Keratinocyte (primary cell): ENCODE measurements around the gene ESR2.

Experiments used
- EZH2 ChIP-seq: IDR thresholded peaks from one replicate; pipeline ENCODE4 v1.6.1; 2012; ENCODE audit warnings: inconsistent platforms, mild to moderate bottlenecking, low read length, moderate library complexity
- TF ChIP-seq, protein P1 (sequence below), 3 experiments: IDR thresholded peaks in 1 of 3; conservative IDR thresholded peaks in 1 of 3; optimal IDR thresholded peaks in 1 of 3; 2 replicates in 2 of 3; 3 replicates in 1 of 3; pipeline versions ENCODE3 to v1.5.1; 2011; ENCODE audit warnings: low read length in 3 of 3, mild to moderate bottlenecking in 3 of 3, moderate library complexity in 2 of 3, control low read depth in 1 of 3, inconsistent platforms in 1 of 3; ENCODE audit not compliant: insufficient read depth in 2 of 3; ENCODE audit errors: extremely low read depth in 1 of 3

DNA sequence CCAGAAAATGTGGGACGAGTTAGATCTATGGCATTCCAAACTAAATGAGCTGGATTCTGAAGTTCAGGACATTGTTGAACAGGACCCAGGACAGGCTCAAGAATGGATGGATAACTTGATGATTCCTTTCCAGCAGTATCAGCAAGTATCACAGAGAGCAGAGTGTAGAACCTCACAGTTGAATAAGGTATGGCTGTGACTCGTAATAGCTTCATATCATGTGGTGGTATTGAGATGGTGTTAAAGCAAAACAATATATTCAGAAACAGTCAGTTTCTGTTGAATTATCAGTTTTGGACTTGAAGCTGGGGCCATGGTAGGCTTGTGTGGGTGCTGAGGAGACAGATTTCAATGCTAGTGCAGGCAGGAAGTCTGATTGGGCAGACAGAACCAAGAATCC is 213.7 kb downstream of the ESR2 start:
- TF ChIP-seq EZH2: no peak
- TF ChIP-seq, protein P1, sequence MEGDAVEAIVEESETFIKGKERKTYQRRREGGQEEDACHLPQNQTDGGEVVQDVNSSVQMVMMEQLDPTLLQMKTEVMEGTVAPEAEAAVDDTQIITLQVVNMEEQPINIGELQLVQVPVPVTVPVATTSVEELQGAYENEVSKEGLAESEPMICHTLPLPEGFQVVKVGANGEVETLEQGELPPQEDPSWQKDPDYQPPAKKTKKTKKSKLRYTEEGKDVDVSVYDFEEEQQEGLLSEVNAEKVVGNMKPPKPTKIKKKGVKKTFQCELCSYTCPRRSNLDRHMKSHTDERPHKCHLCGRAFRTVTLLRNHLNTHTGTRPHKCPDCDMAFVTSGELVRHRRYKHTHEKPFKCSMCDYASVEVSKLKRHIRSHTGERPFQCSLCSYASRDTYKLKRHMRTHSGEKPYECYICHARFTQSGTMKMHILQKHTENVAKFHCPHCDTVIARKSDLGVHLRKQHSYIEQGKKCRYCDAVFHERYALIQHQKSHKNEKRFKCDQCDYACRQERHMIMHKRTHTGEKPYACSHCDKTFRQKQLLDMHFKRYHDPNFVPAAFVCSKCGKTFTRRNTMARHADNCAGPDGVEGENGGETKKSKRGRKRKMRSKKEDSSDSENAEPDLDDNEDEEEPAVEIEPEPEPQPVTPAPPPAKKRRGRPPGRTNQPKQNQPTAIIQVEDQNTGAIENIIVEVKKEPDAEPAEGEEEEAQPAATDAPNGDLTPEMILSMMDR (optimal IDR thresholded peaks at IDR 0.05 in 1 of 3, IDR thresholded peaks at IDR 0.05 in 1 of 3, conservative IDR thresholded peaks at IDR 0.05 in 1 of 3; ENCODE audit: extremely low read depth in 1 of 3, insufficient read depth in 2 of 3, low read length in 3 of 3): no peak
